Psoas muscle (tissue), 8 donors: ENCODE results near the gene RNF224. TPM values are rescaled to one million over a fixed set of nuclear protein-coding genes. Genes with fewer than 3 reads are reported as not detected.
"Not testable (repeated sequence)": the region's sequence is repeated elsewhere in the genome, so short reads cannot be mapped to it uniquely, and the experiment has no call there.

Experiments used
- ATAC-seq, 4 donors: fragments of 200-7000 bp; cut with Tn5 transposase; one replicate each; pipeline ENCODE4 v1.9.1; 2020; ENCODE audit warnings: moderate library complexity in 3 of 4, mild to moderate bottlenecking in 2 of 4
- DNase-seq, 2 donors: peaks; one replicate each; pipeline ENCODE4 v3.0.0-alpha.2; 2020
- H3K27ac ChIP-seq: fragments of 200-600 bp; one replicate; pipeline ENCODE4 v1.8.0; 2022
- H3K27me3 ChIP-seq, 3 donors: fragments of 200-600 bp in 1 of 3; one replicate each; pipeline versions ENCODE4 v1.6.1 to v1.8.0; 2013 to 2022; ENCODE audit warnings: low read length in 2 of 3, mild to moderate bottlenecking in 2 of 3, moderate library complexity in 1 of 3; ENCODE audit not compliant: insufficient read depth in 3 of 3
- H3K36me3 ChIP-seq, 2 donors: fragments of 200-600 bp in 1 of 2; one replicate each; pipeline versions ENCODE4 v1.6.1 to v1.8.0; 2013 to 2022; ENCODE audit warnings: low read depth in 1 of 2, mild to moderate bottlenecking in 1 of 2, moderate library complexity in 1 of 2; ENCODE audit not compliant: insufficient read depth in 1 of 2
- H3K4me1 ChIP-seq: fragments of 200-600 bp; one replicate; pipeline ENCODE4 v1.8.0; 2022
- H3K4me3 ChIP-seq: fragments of 200-600 bp; one replicate; pipeline ENCODE4 v1.8.0; 2022; ENCODE audit warnings: mild to moderate bottlenecking
- H3K9me3 ChIP-seq: fragments of 200-600 bp; one replicate; pipeline ENCODE4 v1.8.0; 2022
- WGBS, 3 donors: extraction: QIAGEN DNeasy Blood & Tissue Kit; methylation state at CpG; one replicate each; pipeline versions ENCODE4 v1.1.6 to v1.1.7; 2013; 5-methylcytosine and 5-hydroxymethylcytosine counted together
- intact Hi-C, 2 donors: fragments of 100-400 bp; cut with DNase I; formaldehyde crosslinking; loops; one replicate each; pipeline versions ENCODE4 v1.11.0 to v1.14.2; 2022
- polyA plus RNA-seq, 3 donors: library from polyadenylated mRNA; stranded (reverse); fragments of 200-250 nt; gene quantifications; one replicate each; pipeline ENCODE4 v1.2.3, GENCODE V29; 2013
- total RNA-seq, 4 donors: library from RNA; stranded (reverse); fragmentation: NEBNext Ultra II Directional in 2 of 4; extraction: Animal tissue kit (Norgen Biotek cat#: 25700) in 2 of 4; gene quantifications; one replicate each; pipeline versions ENCODE4 v1.2.1 to v1.2.4, GENCODE V29; 2021 to 2023
- TF ChIP-seq, protein P1 (sequence below): fragments of 200-600 bp; IDR thresholded peaks from one replicate; pipeline ENCODE4 v1.8.0; 2022; ENCODE audit warnings: antibody characterized with exemption
- donor health status: healthy with polysubstance abuse.
- donor health status: DM: no; HTN: no; CAD: no; lungs with moderate emphysema.
- donor health status: Bipolar disorder and iron deficiency.
- donor health status: healthy.
- donor health status: DM: yes; HTN: yes; CAD: no.
- donor health status: DM: no; HTN: no; CAD: no.
- donor health status: DM: no; HTN: no; CAD: no.
- donor health status: DM: yes; HTN: yes; CAD: no.

The RNF224 gene
- total and polyA plus RNA-seq, 7 donors: 0.01 TPM; not detected in 6

DNA sequence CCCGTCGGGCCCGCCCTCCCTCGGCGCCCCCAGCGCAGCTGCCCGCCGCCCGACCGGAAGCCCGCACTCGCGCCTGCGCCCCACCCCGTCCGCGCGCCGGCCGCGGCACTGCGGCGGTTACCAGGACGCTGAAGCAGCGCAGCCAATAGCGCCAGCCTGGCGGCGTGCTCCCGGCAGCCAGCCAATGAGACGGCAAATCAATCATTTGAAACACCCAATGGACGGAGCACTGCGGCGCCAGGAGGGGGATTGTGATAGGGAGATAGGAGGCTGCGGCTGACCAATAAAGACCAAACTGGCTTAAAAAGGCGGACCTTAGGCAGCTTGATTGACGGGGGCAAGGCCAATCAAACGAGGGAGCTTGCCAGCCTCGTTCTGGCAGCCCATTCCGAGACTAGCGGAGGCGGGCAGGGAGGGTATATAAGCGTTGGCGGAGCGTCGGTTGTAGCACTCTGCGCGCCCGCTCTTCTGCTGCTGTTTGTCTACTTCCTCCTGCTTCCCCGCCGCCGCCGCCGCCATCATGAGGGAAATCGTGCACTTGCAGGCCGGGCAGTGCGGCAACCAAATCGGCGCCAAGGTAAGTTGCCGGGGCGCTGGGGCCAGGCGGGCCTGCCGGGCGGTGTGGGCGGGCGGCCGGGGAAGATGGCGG is 13.7 kb downstream of the RNF224 start, which contains the start of gene TUBB4B:
TSS of gene TUBB4B (plus strand) at position 447 of the 649 bp plus-strand sequence. CDS start at position 521, 74 bp downstream.
- DNase-seq (peak; percentile 100), ATAC-seq (peak; percentile 80 to 90 (median 84))
- peaks cover 0 to 23% of the 10 kb centered on the region in 2 donors for H3K36me3 ChIP-seq
- H3K4me1 ChIP-seq: peaks cover 63% of the 10 kb centered on the region
- TF ChIP-seq, protein P1, sequence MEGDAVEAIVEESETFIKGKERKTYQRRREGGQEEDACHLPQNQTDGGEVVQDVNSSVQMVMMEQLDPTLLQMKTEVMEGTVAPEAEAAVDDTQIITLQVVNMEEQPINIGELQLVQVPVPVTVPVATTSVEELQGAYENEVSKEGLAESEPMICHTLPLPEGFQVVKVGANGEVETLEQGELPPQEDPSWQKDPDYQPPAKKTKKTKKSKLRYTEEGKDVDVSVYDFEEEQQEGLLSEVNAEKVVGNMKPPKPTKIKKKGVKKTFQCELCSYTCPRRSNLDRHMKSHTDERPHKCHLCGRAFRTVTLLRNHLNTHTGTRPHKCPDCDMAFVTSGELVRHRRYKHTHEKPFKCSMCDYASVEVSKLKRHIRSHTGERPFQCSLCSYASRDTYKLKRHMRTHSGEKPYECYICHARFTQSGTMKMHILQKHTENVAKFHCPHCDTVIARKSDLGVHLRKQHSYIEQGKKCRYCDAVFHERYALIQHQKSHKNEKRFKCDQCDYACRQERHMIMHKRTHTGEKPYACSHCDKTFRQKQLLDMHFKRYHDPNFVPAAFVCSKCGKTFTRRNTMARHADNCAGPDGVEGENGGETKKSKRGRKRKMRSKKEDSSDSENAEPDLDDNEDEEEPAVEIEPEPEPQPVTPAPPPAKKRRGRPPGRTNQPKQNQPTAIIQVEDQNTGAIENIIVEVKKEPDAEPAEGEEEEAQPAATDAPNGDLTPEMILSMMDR: no peak
- 0 to 2% (median 1%) methylated on average over 48 to 67 of the region's 67 CpGs for WGBS, 3 donors
- intact Hi-C loops: no loop called here
- no peaks in the 10 kb centered on the region for H3K27me3 ChIP-seq
- peak within 1 kb of the TSS; percentile 97 for H3K4me3 ChIP-seq
- no peaks in the 10 kb centered on the region for H3K9me3 ChIP-seq
- peak within 1 kb of the TSS; percentile 98 for H3K27ac ChIP-seq

DNA sequence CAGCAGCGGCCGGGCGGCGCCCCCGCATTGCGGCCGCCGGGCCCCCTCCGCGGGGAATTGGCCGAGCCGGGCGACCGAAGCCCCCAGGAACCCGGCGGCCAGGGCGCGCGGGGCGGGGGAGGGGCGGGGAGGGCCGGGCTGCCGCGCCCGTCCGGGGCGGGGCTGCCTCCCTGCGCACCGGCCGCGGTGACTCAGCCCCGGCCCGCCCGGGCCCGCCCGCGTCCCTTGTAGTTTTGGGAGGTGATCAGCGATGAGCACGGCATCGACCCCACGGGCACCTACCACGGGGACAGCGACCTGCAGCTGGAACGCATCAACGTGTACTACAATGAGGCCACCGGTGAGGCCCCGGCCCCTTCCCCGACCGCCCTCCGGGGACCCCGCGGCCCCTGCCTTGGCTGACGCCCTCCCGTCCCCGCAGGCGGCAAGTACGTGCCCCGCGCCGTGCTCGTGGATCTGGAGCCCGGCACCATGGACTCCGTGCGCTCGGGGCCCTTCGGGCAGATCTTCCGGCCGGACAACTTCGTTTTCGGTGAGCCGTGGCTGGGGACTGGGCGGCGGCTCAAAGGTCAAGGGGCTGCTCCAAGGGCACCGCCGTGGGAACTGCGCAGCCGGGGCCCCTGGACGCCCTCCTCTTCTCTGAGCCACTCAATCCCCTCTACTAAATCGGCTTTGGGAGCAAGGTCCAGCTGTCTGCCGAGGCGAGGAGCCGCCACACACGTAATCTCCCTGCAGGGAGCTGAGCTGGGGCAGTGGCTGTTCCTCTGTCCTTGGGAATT is 14.4 kb downstream of the RNF224 start:
- H3K4me3 ChIP-seq: peak overlapping the region; percentile 97
- DNase-seq: peak; percentile 79 to 88
- WGBS, 3 donors: 1 to 2% (median 1%) methylated on average over 36 to 83 of the region's 83 CpGs
- intact Hi-C loops: no loop called here
- peak overlapping the region; percentile 98 for H3K27ac ChIP-seq
- H3K27me3 ChIP-seq: no peaks in the 10 kb centered on the region
- TF ChIP-seq, protein P1: no peak
- H3K9me3 ChIP-seq: no peaks in the 10 kb centered on the region
- H3K4me1 ChIP-seq: peaks cover 62% of the 10 kb centered on the region
- ATAC-seq: peak; percentile 23 to 48 (median 34)
- peaks cover 0 to 23% of the 10 kb centered on the region in 2 donors for H3K36me3 ChIP-seq

DNA sequence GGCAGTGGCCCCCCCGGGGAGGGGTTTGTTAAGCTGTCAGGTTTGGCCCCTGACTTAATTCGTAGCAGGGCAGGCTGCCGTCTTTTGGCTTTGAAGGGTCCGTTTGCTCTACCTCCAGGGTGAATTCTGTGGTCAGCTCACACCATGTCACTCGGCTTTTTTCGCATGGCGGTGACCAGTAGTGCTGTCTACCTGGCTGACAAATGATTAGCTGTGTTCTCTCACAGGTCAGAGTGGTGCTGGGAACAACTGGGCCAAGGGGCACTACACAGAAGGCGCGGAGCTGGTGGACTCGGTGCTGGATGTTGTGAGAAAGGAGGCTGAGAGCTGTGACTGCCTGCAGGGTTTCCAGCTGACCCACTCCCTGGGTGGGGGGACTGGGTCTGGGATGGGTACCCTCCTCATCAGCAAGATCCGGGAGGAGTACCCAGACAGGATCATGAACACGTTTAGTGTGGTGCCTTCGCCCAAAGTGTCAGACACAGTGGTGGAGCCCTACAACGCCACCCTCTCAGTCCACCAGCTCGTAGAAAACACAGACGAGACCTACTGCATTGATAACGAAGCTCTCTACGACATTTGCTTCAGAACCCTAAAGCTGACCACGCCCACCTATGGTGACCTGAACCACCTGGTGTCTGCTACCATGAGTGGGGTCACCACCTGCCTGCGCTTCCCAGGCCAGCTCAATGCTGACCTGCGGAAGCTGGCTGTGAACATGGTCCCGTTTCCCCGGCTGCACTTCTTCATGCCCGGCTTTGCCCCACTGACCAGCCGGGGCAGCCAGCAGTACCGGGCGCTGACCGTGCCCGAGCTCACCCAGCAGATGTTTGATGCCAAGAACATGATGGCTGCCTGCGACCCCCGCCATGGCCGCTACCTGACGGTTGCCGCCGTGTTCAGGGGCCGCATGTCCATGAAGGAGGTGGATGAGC is 15.2 kb downstream of the RNF224 start:
- Histone ChIP-seq H3K27ac (peak overlapping the region; percentile 98), H3K4me1 (peaks cover 55% of the 10 kb centered on the region), H3K36me3 (peaks cover 0 to 23% of the 10 kb centered on the region in 2 donors), H3K9me3 (no peaks in the 10 kb centered on the region), H3K4me3 (peak overlapping the region; percentile 97), H3K27me3 (no peaks in the 10 kb centered on the region)
- TF ChIP-seq, protein P1: no peak
- intact Hi-C loops: no loop called here
- DNase-seq (no peak), ATAC-seq (no peak)
- WGBS, 3 donors: 65 to 71% (median 66%) methylated on average over 36 of the region's 36 CpGs

DNA sequence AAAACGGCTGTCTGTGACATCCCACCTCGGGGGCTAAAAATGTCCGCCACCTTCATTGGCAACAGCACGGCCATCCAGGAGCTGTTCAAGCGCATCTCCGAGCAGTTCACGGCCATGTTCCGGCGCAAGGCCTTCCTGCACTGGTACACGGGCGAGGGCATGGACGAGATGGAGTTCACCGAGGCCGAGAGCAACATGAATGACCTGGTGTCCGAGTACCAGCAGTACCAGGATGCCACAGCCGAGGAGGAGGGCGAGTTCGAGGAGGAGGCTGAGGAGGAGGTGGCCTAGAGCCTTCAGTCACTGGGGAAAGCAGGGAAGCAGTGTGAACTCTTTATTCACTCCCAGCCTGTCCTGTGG is 15.9 kb downstream of the RNF224 start:
- Histone ChIP-seq H3K4me3 (peak overlapping the region; percentile 97), H3K4me1 (peaks cover 54% of the 10 kb centered on the region), H3K27ac (peak overlapping the region; percentile 58), H3K36me3 (peaks cover 0 to 23% of the 10 kb centered on the region in 2 donors)
- H3K27me3 ChIP-seq, ATAC-seq, DNase-seq, H3K9me3 ChIP-seq, intact Hi-C loops: not testable (repeated sequence)
- WGBS, 3 donors: 88 to 95% (median 91%) methylated on average over 13 to 18 of the region's 18 CpGs
